OCI-LY1 (cell line): ENCODE measurements around the gene LARP1.

Source experiments
- H2AFZ ChIP-seq: fragments of 200-600 bp; sonication (generic), shearing (Covaris generic); 2 replicates; pipeline ENCODE4 v1.6.0; 2014; ENCODE audit warnings: antibody characterized with exemption, mild to moderate bottlenecking, low read length
- H3F3A ChIP-seq: fragments of 200-600 bp; sonication (generic), shearing (Covaris generic); 2 replicates; pipeline ENCODE4 v1.6.0; 2014; ENCODE audit warnings: mild to moderate bottlenecking, antibody characterized with exemption, low read length, moderate library complexity; ENCODE audit not compliant: insufficient read depth
- H3K27ac ChIP-seq: fragments of 200-600 bp; sonication (generic); 2 replicates; pipeline ENCODE4 v1.5.1; 2014; ENCODE audit warnings: low read length, mixed run types, mild to moderate bottlenecking, low read depth; ENCODE audit not compliant: poor library complexity, severe bottlenecking
- H3K27me3 ChIP-seq: fragments of 200-600 bp; sonication (generic); 2 replicates; pipeline ENCODE4 v1.6.0; 2014; ENCODE audit warnings: antibody characterized with exemption, mild to moderate bottlenecking, low read length, moderate library complexity; ENCODE audit not compliant: insufficient read depth
- H3K36me3 ChIP-seq: fragments of 200-600 bp; sonication (generic); 2 replicates; pipeline ENCODE4 v1.6.1; 2014; ENCODE audit warnings: mild to moderate bottlenecking, antibody characterized with exemption, low read length, moderate library complexity, mixed read lengths; ENCODE audit not compliant: insufficient read depth
- H3K4me1 ChIP-seq: fragments of 200-600 bp; sonication (generic); 2 replicates; pipeline ENCODE4 v1.5.1; 2014; ENCODE audit warnings: mild to moderate bottlenecking, low read length, moderate library complexity; ENCODE audit not compliant: insufficient read depth, severe bottlenecking
- H3K4me2 ChIP-seq: fragments of 200-600 bp; sonication (generic), shearing (Covaris generic); 2 replicates; pipeline ENCODE4 v1.6.1; 2014; ENCODE audit warnings: low read length
- H3K4me3 ChIP-seq: fragments of 200-600 bp; sonication (generic); 2 replicates; pipeline ENCODE4 v1.5.1; 2014; ENCODE audit warnings: low read length, low read depth, mild to moderate bottlenecking, mixed read lengths; ENCODE audit not compliant: poor library complexity, severe bottlenecking
- H3K79me2 ChIP-seq: fragments of 200-600 bp; shearing (Covaris generic); 2 replicates; pipeline ENCODE4 v1.6.1; 2016; ENCODE audit warnings: mixed run types, low read length, mixed read lengths; ENCODE audit not compliant: insufficient read depth
- H3K9ac ChIP-seq: fragments of 200-600 bp; sonication (generic), shearing (Covaris generic); 2 replicates; pipeline ENCODE4 v1.6.1; 2014; ENCODE audit warnings: mild to moderate bottlenecking, low read length, mixed read lengths
- H3K9me2 ChIP-seq: fragments of 200-600 bp; sonication (generic), shearing (Covaris generic); 2 replicates; pipeline ENCODE4 v1.6.1; 2014; ENCODE audit warnings: low read depth, mild to moderate bottlenecking, low read length, mixed read lengths
- H3K9me3 ChIP-seq: fragments of 200-600 bp; shearing (Covaris generic); 2 replicates; pipeline ENCODE4 v1.6.1; 2014; ENCODE audit warnings: low read length, mixed read lengths
- H4K20me1 ChIP-seq: fragments of 200-600 bp; sonication (generic), shearing (Covaris generic); 2 replicates; pipeline ENCODE4 v1.6.0; 2016; ENCODE audit warnings: mild to moderate bottlenecking, low read length; ENCODE audit not compliant: insufficient read depth
- CTCF ChIP-seq: fragments of 200-600 bp; sonication (generic), shearing (Covaris generic); IDR thresholded peaks from 2 replicates; pipeline ENCODE4 v1.5.1; 2017; ENCODE audit warnings: mild to moderate bottlenecking, antibody characterized with exemption, low read length, moderate library complexity, mixed read lengths
- EZH2 ChIP-seq: fragments of 200-600 bp; sonication (generic), shearing (Covaris generic); IDR thresholded peaks from 2 replicates; pipeline ENCODE4 v1.8.0; 2017; ENCODE audit warnings: borderline replicate concordance, mixed run types, mild to moderate bottlenecking, antibody characterized with exemption, low read length, moderate library complexity, mixed read lengths

LARP1 gene

GRCh38 chr5:154836225-154836624 is 81.0 kb downstream of the LARP1 start:
- no peaks in the 10 kb centered on the region for H3K9me2 ChIP-seq
- H3K4me3 ChIP-seq = no peak overlapping the region
- no peak overlapping the region for H3K27ac ChIP-seq
- peaks cover 12% of the 10 kb centered on the region for H3K36me3 ChIP-seq
- H3K4me1 ChIP-seq = no peaks in the 10 kb centered on the region
- no peaks in the 10 kb centered on the region for H3K9me3 ChIP-seq
- H2AFZ ChIP-seq = no peak overlapping the region
- no peak overlapping the region for H3K4me2 ChIP-seq
- H3K9ac ChIP-seq = no peak overlapping the region
- TF ChIP-seq CTCF (no peak), EZH2 (no peak)
- H4K20me1 ChIP-seq = no peaks in the 10 kb centered on the region
- no peaks in the 10 kb centered on the region for H3F3A ChIP-seq
- no peaks in the 10 kb centered on the region for H3K79me2 ChIP-seq
- no peaks in the 10 kb centered on the region for H3K27me3 ChIP-seq

GRCh38 chr5:154837009-154837901 is 82.1 kb downstream of the LARP1 start:
- Histone ChIP-seq H3K27ac (no peak overlapping the region), H3K9ac (no peak overlapping the region), H3K36me3 (peaks cover 7% of the 10 kb centered on the region; the same call in 1 of the 2 replicates), H3K4me3 (no peak overlapping the region), H3F3A (no peaks in the 10 kb centered on the region), H3K4me1 (no peaks in the 10 kb centered on the region), H3K79me2 (no peaks in the 10 kb centered on the region), H3K27me3 (no peaks in the 10 kb centered on the region), H3K9me2 (no peaks in the 10 kb centered on the region), H3K9me3 (no peaks in the 10 kb centered on the region), H3K4me2 (no peak overlapping the region), H4K20me1 (no peaks in the 10 kb centered on the region), H2AFZ (no peak overlapping the region)
- TF ChIP-seq CTCF (no peak), EZH2 (no peak)

GRCh38 chr5:154840435-154841272 is 85.5 kb downstream of the LARP1 start:
- H2AFZ ChIP-seq = no peak overlapping the region
- no peaks in the 10 kb centered on the region for H3F3A ChIP-seq
- no peaks in the 10 kb centered on the region for H4K20me1 ChIP-seq
- H3K4me1 ChIP-seq = no peaks in the 10 kb centered on the region
- no peak overlapping the region for H3K4me2 ChIP-seq
- no peaks in the 10 kb centered on the region for H3K9me3 ChIP-seq
- H3K27ac ChIP-seq = no peak overlapping the region
- no peak overlapping the region for H3K4me3 ChIP-seq
- no peaks in the 10 kb centered on the region for H3K36me3 ChIP-seq
- no peak overlapping the region for H3K9ac ChIP-seq
- no peak for TF ChIP-seq EZH2
- no peak for TF ChIP-seq CTCF
- no peaks in the 10 kb centered on the region for H3K9me2 ChIP-seq
- H3K27me3 ChIP-seq = no peaks in the 10 kb centered on the region
- H3K79me2 ChIP-seq = no peaks in the 10 kb centered on the region
